ENCODE measurements around the gene MAGI1.

MAGI1 gene

DNA sequence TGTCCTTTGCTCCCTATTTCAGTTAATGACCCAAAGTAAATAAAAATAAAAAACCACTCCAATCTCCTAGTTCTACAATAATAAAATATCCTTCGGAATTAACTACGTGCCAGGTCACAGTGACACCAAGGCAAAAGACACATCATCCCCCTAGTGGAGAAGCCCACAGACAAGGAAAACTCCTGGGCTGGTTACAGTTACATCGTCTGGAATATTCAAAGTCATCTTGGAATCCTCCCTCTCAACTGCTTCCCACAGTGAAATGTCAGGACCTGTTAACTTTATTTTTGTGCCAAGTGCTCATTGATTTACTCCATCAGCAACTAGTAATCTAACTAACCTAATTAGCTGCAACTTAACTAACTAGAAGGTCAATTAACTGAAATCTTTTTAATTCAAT lies 349.3 kb downstream of the MAGI1 start:
- no peak for DNase-seq

DNA sequence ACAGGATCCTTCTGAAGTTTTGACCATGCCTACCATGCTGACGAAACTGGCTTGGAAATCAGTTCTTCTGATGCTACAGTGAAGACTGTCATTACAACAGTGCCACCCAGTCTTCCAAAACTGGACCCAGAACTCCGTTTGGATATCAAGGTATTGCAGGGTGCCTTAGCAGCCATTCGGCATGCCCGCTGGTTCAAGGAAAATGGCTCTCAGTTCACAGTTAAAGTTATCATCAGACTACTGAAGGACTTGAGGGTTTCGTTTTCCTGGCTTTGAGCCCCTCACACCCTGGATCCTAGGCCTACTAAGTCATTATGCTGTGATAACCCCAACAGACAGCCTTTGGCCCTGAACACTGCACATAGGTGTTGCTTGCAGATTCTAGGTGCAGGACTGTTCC lies 351.0 kb downstream of the MAGI1 start:
- no peak for DNase-seq

DNA sequence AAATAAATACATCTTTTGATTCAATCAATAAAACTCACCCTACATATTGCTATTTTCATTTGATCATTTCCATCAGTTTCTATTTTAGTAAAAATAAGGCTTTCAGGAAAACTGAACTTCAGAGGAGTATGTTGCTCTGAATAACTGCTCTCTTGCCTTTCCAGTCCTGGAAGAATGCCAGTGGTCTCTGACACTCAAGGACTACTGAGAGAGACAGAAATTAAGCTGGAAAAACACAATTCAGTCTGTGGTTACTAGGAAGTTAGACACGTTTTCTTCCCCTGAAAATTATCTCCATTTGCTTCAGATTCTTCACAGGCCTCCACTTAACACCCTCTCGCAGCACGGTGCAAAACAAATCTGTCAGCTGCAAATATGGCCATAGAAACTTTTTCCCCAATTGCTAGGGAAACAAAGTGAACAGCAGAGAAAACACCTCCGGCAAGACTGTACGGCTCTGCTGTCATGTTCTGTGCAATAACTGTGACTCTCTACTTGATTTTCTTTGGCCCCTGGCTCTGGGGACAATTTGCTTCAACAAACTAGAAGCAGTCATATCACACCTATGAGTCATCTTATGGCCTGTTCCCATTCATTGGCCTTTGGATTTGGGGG lies 353.0 kb downstream of the MAGI1 start:
- DNase-seq = no peak

DNA sequence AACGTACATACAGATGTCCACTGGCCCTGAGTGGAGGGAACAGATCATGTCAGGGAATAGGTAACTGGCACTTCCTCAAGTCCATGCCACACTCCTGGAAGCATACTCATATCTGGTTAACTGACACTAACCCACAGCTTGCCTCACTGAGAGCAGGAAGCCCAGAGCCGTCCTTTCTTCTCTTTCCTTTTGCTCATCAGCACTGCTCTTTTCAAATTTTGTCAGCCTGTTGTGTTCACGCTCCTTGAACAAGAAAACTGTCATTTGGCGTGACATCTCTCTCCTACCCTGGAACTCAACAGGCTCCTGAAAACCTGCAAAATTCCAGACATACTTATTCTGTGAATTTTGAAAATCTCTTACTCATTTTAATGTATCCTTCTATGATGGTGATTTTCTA lies 360.2 kb downstream of the MAGI1 start:
- no peak for DNase-seq

DNA sequence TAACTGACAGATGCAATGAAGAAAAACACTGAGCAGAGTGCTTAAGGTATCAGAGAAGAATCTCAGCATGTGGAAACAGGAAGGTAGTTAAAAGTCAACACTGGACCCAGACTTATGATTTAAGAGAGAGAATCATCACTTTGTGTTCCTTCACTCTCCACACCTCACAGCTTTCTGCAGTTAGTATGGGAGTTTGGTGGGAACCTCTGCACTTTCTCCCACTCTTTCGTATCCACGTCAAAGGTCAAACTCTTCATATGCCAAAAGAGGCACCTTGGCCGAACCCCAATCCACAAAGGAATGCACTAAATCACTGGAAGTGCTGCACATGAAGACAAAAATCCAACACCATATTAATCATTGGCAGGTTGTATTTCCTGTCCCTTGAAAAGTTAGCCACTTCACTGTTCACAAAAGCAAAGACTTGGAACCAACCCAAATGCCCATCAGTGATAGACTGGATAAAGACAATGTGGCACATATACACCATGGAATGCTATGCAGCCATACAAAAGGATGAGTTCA lies 361.2 kb downstream of the MAGI1 start:
- no peak for DNase-seq

DNA sequence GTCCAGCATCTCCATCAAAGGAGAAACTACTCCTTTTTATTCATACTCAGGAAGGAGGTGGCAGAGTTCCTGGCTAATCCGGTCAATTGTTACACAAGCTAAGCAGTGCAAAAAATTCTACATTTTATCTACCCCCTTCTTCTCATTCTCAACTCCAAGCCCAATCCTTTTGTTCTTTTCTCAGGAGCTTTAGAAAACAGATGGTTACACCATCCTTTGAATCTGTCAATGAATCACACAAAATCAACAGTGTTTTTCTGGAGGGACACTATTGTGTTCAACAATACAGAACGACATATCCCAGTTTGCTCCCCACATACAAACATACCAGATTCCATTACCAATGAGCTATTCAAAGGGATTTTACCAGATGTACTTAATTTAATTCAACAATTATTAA lies 362.1 kb downstream of the MAGI1 start:
- DNase-seq = no peak

DNA sequence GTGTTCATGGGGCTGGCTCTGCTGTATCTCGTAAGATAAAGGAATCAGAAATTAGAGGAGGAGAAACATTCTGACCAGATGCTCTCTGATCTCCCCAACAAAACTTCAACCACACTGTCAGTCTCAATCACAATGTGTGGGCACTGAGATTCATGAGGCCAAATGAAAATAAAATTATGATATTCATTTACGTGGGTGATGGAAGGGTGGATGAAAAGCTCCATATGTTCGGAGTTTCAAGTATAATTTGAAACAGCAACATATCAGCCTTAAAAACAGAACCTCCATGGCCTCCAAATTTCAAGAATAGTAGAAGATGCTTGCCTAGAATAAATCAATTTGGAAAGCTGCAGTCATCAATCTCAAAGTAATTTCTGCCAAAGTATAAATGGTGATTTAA lies 363.7 kb downstream of the MAGI1 start:
- DNase-seq = no peak

DNA sequence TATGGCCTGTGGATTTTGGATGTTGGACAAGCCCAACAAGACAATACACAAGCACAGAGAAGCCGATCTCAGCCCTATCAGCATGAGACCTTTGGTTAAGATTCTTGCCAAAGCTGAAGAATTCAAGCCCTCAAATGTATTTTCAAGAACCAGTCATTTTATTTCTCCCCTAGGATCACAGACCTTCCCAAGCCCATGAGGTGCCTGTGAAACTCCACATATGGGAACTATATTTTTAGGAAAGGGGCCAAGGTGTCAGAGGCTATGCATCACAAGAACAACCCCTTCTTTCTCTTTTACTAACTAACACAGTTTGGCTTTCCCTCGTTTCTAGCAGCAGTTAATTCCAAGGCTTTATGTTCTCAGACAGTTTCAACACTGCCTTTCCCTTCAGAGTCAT lies 364.5 kb downstream of the MAGI1 start:
- DNase-seq = no peak

DNA sequence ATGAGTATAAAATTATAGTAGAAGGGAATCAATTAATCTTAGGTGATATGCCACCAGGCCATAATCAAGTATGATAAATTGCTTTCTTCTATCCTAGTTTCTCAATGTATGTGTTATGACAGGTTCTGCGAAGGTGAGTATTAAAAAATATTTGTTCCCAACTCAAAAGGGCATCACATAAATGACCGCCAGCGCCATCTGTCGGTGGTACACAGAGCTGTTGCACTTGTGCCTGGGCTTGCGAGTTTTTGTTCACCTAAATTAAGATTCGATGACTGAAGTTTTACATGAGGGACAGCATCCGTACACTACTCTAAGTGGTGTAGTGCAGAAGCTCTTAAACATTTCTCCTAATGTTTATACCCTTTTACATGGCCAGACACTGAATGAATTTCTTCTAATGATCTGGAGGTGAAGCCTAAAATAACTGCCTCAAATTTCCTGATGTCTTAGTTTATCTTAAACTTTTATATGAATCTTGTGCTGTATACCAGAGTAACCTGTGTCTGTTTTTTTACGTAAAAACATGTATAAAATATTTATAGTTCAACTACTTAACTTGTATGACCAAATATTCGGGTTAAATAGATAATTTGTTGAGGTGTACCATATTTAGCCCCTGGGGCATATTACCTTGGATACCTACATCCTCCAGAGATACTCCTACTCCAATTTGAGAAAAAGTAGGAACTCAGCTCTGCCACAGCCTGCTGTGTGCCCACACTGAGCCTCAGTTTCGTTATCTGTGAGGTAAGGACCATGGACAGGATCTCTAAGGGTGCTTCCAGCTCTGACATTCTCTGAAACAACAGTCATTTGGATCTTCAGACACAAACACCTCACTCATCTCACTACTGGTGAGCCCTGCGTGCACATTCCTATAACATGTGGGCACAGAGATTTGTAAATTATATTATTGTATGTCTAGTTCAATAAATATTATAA lies 365.6 kb downstream of the MAGI1 start:
- no peak for DNase-seq

DNA sequence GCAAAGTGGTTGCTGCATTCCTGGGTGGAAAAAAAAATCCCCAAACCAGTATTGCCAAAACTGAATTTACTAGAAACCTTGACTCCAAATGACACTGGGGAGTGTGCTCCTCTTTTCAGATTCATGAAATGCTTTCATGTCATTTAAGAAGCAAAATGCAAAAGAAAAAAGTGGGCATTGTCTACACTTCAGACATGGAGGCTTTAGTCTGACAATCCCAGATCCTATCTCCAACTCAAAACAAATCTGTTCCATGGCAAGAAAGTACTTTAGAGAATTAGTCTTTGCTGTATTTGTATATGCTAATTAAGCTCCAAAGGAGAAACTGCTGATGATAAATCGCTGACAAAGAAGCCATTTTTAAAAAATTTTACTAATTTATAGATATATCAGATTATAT lies 366.7 kb downstream of the MAGI1 start:
- no peak for DNase-seq

DNA sequence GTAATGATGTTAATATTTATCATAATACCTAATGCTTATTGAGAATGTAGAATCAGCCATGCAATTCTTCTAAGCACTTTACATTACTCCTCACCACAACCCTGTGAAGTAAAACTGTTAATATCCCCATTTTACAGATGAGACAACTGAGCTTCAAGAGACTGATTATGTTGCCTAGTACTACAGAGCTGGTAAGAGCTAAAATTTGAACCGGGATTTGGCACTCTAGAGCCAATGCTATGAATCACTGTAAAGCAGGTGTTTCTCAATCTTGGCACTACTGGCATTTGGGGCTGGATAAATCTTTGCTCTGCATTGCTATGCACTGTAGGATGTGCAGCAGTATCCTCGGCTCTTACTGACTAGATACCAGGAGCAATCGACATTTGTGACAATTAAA lies 367.7 kb downstream of the MAGI1 start:
- DNase-seq = no peak

DNA sequence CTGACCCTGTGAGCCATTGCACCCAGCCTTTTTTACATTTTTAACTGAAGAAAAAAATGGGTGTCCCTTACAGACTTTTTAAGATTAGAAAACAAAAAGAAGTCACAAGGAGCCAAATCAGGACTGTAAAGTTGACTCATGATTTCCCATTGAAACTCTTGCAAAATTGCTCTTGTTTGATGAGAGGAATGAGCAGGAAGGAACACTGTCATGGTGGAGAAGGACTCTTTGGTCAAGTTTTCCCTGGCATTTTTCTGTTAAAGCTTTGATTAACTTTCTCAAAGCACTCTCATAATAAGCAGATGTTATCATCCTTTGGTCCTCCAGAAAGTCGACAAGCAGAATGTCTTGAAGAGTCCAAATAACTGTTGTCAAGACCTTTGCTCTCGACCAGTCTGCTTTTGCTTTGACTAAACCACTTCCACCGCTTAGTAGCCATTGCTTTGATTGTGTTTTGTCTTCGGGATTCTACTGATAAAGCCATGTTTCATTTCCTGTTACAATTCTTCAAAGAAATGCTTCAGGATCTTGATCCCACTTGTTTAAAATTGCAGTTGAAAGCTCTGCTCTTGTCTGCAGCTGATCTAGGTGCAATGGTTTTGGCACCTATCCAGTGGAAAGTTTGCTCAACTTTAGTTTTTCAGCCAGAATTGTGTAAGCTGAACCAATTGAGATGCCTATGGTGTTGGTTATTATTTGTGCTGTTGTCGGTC lies 369.4 kb downstream of the MAGI1 start:
- DNase-seq = no peak

DNA sequence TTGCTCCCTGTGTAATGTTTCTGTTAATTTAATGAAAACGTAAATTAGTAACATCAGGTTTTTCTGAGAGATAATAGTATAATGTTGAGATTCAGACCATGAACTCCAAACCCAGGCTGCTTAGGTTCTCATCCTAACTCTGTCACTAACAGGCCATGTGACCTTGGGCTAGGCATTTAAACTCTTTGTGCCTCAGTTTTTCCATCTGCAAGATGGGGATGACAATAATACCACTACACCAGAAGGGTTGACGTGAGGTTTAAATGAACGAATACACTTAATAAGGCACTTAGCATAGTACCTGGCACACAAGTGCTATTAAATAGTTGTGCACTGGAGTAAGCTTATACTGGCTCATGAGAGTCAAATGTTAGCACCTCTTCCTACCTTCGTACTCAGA lies 370.8 kb downstream of the MAGI1 start:
- no peak for DNase-seq

DNA sequence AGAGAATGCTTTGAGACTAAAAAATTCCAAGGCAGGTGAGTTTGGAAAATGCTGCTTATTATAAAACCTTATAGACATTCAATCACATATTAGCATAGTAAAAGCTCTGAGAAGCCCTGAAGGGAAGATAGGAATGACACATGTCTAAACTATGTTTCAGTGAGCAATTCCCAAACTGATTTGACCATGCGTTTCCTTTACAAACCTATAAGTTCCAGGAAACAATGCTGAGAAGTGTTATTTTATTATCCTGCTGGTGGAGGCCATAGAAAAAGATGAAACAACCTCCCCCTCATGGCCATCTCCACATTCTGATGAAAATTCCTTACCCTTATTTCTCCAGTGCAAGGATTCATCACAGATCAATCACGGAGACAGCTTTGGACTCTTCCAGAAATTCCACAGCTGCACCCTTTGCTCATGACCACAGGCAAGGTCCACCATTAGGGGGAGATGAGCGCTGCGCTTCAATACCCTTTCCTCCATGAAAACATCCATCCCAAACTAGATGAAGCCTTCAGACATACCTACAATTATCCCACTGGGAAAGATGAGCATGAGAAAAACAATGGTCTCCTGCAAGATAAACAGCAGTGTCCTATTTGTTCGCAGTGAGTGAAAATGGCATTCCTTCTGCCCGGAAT lies 372.1 kb downstream of the MAGI1 start:
- no peak for DNase-seq

DNA sequence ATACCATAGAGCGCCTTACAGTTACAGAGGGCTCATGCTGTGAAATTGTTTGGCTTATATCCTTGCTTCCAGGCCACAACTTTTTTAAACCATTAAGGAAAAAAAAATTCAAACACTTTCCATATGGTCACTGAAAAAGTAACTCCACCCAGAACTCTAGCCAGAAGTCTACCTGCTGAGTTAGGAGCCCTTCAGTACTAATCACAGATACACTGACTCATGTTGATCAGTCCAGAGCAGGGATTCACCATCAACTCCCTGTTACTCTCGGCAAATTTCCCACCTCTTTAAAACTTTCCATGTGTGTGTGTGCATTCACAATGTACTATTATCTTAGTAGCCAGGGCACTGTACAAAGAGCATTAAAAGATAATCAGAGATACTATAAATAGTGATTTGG lies 372.8 kb downstream of the MAGI1 start:
- DNase-seq = no peak

DNA sequence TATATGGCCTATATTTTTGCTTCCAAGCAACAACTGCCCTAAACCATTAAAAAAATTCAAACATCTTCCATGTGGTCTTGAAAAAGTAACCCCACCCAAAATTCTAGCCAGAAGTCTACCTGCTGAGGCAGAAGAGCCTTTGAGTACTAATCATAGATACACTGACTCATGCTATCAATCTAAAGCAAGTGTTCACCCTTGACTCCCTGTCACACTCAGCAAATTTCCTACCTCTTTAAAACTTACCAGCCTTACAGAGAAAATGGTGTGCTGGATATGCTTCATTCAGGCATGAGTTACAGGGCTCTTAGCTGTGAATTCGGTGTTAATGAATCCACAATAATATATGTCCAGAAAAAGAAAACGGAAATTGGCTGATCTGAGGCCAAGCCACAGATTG lies 373.8 kb downstream of the MAGI1 start:
- DNase-seq = no peak

DNA sequence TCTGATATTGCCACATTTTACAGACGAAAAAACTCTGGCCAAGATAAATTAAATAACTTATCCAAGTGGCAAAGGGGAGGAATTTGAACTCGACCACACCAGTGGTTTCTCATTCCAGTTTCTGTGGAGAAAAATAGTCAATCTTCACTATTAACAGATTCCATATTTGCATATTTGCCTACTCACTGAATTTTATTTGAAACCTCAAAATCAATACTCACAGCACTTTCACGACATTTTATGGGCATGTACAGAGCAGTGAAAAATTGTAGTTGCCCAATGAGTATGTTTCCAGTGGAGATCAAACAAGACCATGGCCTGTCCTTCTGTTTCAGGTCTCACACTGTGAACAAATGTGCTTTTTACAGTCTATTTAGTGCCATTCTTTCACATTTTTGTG lies 374.3 kb downstream of the MAGI1 start:
- no peak for DNase-seq

DNA sequence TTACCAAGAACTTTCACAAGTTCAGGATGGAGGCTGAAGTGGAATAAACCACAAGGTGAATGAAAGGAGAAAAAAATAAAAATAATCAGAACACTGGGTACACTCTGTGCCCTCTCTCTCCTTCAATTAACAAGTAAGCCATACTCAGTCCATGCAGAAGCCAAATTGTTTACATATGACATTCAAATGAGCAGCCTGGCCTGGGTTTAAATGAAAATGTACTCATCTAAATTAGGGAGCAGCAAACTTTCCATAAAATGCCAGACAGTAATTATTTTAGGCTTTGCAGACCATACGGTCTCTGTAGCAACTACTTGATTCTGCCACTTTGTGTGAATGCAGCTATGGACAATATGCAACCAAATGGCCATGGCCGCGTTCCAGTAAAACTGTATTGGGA lies 376.6 kb downstream of the MAGI1 start:
- no peak for DNase-seq

DNA sequence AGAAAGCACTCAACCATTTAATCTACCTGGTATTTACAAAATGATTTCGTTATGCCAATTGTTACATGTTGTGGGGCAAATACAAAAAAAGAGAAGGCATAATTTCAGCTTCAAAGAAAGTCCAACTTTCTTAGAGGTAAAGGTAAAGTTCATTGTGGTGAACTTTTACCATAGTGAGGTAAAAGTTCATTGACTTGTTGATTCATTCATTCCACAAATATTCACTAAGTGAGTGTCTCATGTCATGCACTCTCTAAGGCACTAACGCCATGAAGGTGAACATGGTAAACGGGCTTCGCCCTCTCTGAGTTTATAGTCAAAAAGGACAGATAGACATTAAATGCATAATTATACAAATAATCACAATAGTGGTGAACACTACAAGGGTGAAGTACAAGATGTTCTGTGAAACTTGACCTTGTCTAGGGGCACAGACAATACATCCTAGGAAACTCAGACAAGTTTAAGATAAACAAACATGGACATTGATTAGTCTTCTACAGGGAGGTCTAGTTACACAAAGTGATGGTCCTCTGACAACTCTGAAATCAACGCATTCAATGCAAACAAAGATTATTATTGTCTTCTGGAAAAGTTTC lies 378.6 kb downstream of the MAGI1 start:
- DNase-seq = no peak

DNA sequence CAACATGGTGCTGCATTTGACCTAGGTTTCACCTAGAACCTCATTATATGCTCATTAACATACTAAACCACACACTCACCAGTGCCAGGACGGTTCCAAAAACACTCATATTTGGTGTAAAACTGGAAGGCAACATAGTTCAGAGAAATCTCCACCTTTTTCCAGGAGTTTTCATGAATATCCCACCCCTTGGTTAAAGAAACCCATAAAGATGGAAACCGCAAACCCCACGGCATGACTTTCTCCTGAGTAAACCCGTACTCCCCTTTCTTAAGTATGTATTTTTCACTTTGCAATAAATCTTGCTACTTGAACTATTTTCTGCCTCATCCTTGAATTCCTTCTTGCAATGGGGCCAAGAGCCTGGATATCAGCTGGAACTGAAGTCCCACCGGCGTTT lies 379.3 kb downstream of the MAGI1 start:
- DNase-seq = no peak

DNA sequence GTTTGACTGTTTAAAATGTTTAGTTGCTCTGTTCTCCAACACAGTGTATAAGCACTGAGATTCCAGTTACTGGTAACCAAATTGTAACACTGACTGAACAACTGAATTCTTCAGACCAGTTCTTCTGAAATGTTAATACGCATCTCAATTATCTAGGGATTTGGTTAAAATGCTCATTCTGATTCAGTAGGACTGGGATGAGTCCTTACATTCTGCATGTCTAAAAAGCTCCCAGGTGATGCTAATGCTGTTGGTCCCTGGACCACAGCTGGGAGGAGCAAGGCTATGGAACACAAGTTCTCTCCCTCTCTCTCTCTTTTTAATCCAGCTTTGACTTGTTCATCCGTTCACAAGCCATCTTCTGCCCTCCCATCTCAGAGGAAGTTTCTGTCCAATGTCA lies 380.3 kb downstream of the MAGI1 start:
- no peak for DNase-seq

DNA sequence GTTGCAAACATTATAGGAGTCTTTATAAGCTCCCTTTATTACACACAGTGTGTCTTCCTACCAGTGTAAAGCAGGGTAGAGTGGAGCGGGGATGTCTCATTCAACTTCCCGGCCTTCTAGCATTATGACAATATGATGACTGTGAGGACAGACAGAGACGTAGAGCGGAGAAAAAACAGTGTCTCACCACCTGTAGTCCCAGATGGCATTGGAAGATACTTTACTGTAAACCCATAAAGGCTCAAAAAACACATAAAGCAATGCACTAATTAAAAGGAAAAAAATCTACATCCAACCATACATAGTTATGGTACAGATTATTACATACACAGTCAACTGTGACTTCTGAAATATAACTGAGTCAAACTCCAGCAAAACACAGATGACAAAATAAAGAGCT lies 383.7 kb downstream of the MAGI1 start:
- no peak for DNase-seq

DNA sequence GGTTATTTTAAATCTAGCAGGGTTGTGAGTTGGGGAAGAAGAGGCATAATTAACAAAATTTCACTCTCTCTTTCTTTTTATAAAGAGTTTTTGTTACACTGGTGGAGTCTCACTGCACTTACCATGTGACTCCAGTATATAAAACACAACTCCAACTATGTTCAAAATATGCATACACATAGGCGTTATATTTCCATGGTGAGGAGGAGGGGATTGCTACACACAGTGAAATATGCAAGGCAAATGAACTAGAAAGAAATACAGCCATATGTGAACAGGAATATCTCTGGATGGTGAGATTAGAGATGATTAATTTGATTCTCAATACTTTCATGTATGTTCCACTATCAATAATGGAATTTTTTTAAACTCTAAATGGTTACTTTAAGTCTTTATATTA lies 385.0 kb downstream of the MAGI1 start:
- DNase-seq = no peak

Measured in CD4-positive, alpha-beta T cell treated with Interleukin-1 beta for 1 hour (primary cell).